NCI-H345 treated with DMSO at 0.1 percent for 48 hours (cell line): ENCODE data around the gene RNF130.

Experiments used
- DNase-seq: peaks from one replicate; lab custom pipeline; 2025; ENCODE audit not compliant: unreplicated experiment; lab: John Stamatoyannopoulos, UW

RNF130 gene, protein sequence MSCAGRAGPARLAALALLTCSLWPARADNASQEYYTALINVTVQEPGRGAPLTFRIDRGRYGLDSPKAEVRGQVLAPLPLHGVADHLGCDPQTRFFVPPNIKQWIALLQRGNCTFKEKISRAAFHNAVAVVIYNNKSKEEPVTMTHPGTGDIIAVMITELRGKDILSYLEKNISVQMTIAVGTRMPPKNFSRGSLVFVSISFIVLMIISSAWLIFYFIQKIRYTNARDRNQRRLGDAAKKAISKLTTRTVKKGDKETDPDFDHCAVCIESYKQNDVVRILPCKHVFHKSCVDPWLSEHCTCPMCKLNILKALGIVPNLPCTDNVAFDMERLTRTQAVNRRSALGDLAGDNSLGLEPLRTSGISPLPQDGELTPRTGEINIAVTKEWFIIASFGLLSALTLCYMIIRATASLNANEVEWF

DNA sequence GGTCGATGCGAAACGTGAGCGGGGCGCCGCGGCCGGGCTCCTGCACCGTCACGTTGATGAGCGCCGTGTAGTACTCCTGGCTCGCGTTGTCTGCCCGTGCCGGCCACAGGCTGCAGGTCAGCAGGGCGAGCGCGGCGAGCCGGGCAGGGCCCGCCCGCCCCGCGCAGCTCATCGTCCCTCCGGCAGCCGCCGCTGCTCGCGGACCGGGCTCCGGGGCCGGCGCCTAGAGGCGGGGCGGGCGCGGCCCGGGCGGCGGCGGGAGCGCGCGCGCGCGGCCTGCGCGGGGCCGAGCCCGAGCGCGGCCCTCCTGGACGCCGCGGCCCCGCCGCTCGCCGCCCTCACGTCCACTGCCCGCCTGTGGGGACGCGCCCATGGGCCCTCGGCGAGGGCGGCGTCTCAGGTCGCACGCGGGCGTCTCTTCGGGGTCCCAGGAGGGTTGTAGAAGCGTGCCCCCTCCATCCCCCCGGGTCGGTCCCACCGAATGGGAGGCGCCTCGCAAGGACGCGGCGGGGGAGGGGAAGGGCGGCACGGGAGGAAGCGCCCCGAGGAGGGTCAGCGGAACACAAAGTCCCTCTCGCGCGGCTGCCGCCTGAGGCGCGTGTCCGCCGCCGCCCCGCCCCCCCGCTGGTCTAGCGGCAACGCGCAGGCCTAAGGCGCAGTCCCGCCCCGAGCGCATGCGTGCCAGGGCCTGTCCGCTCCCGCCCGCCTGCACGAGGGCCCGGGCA is at the start of gene RNF130:
TSS of gene RNF130 (minus strand) at position 229 of the 725 bp plus-strand sequence. CDS start at position 172, 57 bp downstream.
- peak; percentile 75 for DNase-seq

- DNase-seq = no peak
Measured at GRCh38 chr5:180120237-180121101, 48.9 kb upstream of the RNF130 start.

GRCh38 chr5:180119903-180120236 is 48.3 kb upstream of the RNF130 start:
- DNase-seq = no peak

DNA sequence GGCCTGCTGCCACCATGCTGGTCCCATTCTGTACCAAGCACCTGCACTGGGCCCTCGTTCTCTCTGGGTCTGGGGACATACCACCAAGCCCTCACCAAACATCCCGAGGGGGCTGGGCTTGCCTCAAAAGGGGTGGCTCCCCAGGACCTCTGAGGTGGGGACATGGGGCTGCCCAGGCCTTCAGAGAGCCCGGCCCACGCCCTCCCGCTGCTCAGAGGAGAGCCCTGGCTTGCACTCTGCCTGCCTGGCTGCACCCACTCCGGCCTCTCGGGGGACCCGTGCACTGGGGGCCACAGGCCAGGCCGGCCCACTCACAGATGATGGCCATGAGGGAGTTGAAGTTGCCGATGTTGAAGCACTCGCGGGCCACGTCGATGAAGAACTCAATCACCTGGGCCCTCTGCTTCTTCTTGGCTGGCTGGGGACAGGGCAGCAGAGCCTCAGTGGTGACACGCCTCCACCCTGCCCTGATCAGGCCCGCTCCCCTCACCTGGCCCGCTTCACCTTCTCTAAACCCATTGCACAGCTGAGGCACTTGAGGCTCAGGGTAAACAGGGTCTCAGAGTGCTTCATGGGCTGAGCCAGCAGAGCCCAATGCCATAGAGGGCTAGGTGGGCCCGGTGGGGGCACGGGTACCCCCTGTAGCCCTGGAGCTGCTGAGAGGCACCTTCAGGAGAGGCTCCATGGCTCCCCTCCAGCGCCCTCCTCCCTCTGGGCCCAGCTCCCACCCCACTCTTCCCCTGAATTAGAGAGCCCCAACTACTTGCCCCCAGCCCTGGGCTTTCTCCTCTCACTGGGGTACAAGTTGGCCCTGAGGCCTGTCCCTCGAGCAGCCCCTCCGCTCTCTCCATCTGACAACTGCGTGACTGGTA is 47.7 kb upstream of the RNF130 start:
- no peak for DNase-seq

- DNase-seq = no peak
Measured at GRCh38 chr5:180118391-180118791, 46.8 kb upstream of the RNF130 start.

GRCh38 chr5:180117000-180117725 is 45.6 kb upstream of the RNF130 start:
- DNase-seq = no peak

DNA sequence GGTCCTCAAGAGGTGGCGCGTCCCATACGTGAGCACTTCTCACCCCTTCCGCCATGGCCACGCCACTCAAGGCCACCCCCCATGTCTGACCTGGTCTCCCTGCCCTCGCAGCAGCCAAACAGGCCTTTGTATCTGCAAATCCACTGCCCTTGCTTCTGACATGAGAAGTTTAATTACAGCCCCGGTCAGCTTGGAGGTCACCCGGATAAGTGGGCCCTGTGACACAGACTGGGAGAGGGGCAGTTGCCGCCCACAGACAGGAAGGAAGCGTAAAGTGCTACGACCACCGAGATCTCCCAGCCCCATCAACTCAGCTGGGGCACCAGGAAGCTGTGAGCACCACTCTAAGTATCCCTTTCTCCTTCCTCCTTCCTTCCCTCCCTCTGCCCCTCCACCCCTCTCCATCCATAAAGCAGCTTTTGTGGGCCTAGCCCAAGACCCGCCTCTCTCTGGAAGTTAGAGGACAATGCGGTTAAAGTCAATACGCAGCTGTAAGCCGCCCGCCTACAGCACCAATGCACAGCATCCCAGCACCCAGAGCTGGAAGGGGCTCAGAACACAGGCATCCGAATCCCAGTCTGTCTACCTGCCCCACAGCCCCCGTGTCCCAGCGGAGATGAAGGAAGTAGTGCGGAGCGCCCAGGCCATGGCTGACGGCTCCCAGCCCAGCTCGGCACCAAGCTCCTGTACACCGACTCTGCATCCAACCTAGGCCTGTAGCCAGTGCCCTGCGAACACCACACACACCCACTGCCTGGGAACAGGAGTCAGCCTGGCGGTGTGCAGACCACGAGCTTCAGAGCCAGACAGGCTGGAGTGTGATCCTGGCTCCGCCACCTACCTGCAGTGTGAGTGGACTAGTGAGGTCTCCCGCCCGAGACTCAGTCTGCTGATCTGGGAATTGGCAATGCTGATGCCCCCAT is 44.8 kb upstream of the RNF130 start:
- DNase-seq = no peak

- DNase-seq = no peak
Measured at GRCh38 chr5:180115326-180116076, 43.9 kb upstream of the RNF130 start.

- no peak for DNase-seq
Measured at GRCh38 chr5:180114304-180115003, 42.9 kb upstream of the RNF130 start.

GRCh38 chr5:180113660-180114303 is 42.2 kb upstream of the RNF130 start:
- DNase-seq = no peak

- no peak for DNase-seq
Measured at GRCh38 chr5:180112181-180112861, 40.8 kb upstream of the RNF130 start.

- no peak for DNase-seq
Measured at GRCh38 chr5:180111273-180112002, 39.9 kb upstream of the RNF130 start.

DNA sequence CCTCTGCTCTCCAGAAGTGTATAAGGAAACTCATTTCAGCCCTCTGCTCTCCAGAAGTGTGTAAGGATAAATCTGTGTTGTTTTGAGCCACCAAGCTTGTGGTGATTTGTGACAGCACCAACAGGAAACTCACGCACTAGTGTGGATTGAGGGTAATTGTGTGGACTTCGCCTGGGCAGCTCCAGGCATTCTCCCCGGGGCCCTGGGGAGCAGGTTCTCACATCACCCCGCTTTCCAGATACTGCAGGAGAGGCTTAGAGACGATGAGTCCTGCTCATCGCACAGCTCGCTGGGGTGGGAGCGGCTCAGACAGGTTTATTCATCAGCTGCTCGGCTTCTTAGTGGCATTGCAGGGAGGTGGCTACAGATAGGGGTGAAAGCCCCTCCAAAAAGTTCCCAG is 38.4 kb upstream of the RNF130 start:
- no peak for DNase-seq

GRCh38 chr5:180107005-180107404 is 35.4 kb upstream of the RNF130 start:
- DNase-seq = no peak

DNA sequence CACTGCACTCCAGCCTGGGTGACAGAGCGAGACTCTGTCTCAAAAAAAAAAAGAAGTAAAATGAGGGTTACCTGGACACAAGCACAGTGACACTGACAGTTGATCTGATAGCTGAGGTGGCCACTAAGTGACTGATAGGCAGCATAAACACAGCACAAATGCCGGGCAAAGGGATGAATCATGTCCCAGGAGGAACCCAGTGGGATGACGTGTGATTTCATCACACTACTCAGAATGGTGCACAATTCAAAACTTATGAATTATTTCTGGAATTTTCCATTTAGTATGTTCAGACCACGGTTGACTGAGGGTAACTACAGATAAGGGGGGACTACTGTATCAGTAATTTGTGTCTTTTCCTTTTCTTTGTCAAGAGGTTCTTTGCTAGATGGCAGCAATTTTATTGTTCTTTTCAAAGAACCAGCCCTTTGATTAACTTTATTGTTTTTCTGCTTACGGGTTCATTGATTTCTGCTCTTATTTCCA is 34.3 kb upstream of the RNF130 start:
- DNase-seq = no peak

DNA sequence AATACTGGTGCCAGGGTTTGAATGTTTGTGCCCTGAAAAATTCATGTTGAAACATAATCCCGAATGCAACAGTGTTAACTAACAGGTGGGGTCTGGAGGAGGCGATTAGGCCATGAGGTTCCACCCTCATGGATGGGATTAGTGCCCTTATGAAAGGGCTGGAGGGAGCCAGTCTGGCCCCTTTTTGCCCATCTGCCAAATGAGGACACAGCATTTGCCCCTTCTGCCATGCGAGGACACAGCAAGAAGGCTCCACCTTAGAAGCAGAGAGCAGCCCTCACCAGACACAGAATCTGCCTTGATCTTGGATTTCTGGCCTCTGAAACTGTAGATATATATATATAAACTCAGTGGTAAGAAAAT is 32.6 kb upstream of the RNF130 start:
- no peak for DNase-seq
